Neuron (in vitro differentiated cells): ENCODE measurements around the gene BICD2.
"Not testable (repeated sequence)": the region's sequence is repeated elsewhere in the genome, so short reads cannot be mapped to it uniquely, and the experiment has no call there.

Experiments
- H2AFZ ChIP-seq: one replicate; pipeline ENCODE4 v1.6.1; 2013; ENCODE audit warnings: low read depth, mild to moderate bottlenecking, inconsistent platforms, low read length, moderate library complexity
- H3K27me3 ChIP-seq: one replicate; pipeline ENCODE4 v1.6.1; 2013; ENCODE audit warnings: low read length; ENCODE audit not compliant: insufficient read depth
- H3K36me3 ChIP-seq: one replicate; pipeline ENCODE4 v1.6.1; 2013; ENCODE audit warnings: low read length; ENCODE audit not compliant: insufficient read depth
- H3K4me1 ChIP-seq: one replicate; pipeline ENCODE4 v1.6.1; 2013; ENCODE audit warnings: low read length; ENCODE audit not compliant: insufficient read depth
- H3K4me3 ChIP-seq: 2 replicates; pipeline ENCODE4 v1.5.1; 2013; ENCODE audit warnings: mild to moderate bottlenecking, low read length, moderate library complexity
- H3K9me3 ChIP-seq: one replicate; pipeline ENCODE4 v1.6.1; 2013; ENCODE audit warnings: low read length

BICD2 gene

DNA sequence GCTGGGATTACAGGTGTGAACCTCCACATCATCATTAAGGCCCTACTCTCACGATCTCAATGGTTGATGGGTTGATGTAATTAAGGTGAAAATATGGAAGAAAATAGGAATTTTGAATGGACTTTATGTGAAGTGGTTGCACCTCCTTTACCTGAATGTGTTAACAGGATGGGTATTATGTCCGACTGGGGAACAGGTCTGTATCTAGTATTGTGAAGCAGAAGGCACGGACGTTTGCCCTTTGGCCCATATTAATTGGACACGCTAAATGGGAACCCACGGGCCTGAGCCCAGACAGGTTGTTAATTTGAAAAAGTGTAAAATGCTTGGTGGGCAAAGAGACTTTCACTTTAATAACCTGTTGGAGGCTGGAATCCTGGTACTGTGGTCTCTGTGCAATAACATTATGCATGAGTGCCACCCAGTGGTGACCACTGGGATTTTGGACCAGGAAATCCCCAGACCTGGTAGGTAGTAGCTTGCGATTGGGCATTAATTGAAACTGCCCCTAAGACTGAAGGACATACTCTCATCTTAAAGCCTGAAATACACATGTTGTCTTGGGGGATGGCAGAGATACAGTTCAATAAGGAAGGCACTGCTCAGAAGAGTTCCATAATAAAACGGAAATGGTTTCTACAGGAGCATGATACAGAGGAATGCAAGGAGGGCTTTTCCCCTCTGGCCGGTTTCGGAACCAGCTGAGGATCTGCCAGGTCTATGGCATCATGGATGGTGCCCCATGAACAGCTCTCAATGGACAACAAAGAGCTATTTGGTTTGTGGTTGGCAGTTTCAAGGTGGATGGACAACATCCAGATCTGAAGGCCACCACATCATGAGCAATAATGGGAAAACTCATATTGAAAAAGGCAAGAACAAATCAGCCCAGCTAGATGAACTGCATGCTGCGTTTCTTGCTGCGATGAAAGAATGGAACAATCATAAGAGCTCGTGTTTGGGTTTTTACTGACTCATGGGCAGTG, 26.2 kb upstream of the BICD2 start:
- H3K4me1 ChIP-seq = peaks cover 4% of the 10 kb centered on the region
- H3K4me3 ChIP-seq = no peak overlapping the region
- H2AFZ ChIP-seq = no peak overlapping the region
- H3K27me3 ChIP-seq = no peaks in the 10 kb centered on the region
- H3K9me3 ChIP-seq = no peaks in the 10 kb centered on the region
- no peaks in the 10 kb centered on the region for H3K36me3 ChIP-seq

DNA sequence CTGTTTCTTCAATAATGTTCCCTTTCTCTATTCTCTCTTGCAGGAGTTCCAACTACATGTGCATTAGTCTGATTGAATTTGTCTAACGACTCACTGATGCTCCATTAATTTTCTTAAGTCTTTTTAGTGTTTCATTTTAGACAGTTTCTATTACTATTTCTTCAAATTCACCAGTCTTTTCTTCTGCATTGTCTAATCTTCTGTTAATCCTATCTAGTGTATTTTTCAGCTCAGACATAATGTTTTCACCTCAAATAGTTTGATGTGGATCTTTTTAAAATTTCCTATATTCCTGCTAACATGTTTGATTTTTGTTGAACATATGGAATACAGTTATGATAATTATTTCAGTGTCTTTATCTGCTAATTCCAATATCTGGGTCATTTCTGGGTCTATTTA, 21.7 kb upstream of the BICD2 start:
- H3K9me3 ChIP-seq = no peaks in the 10 kb centered on the region
- no peaks in the 10 kb centered on the region for H3K36me3 ChIP-seq
- no peak overlapping the region for H3K4me3 ChIP-seq
- peaks cover 4% of the 10 kb centered on the region for H3K27me3 ChIP-seq
- no peaks in the 10 kb centered on the region for H3K4me1 ChIP-seq
- no peak overlapping the region for H2AFZ ChIP-seq

- Histone ChIP-seq H3K27me3 (peaks cover 4% of the 10 kb centered on the region), H3K9me3 (peaks cover 2% of the 10 kb centered on the region), H3K4me3 (no peak overlapping the region), H3K4me1 (no peaks in the 10 kb centered on the region), H2AFZ (no peak overlapping the region), H3K36me3 (no peaks in the 10 kb centered on the region)
These were observed 17.3 kb upstream of the BICD2 start for GRCh38 chr9:92781899-92782298.

DNA sequence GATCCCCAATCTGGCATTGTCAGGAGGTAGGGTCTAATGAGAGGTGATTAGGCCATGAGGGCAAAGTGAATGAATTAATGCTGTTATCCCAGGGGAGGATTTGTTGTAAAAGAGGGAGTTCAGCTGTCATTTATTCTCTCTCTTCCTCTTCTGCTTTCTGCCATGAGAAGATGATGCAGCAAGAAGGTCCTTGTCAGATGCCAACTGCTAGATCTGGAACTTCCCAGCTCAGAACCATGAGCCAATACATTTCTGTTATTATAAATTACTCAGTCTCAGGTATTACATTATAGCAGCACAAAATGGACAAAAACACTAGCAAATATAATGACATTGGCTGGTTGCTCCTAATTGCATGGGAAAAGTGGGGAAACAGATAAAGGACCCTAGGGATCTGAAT, 15.6 kb upstream of the BICD2 start:
- Histone ChIP-seq H3K4me1 (no peaks in the 10 kb centered on the region), H3K36me3 (no peaks in the 10 kb centered on the region), H2AFZ (no peak overlapping the region), H3K9me3 (peaks cover 2% of the 10 kb centered on the region), H3K27me3 (peaks cover 4% of the 10 kb centered on the region), H3K4me3 (no peak overlapping the region)

DNA sequence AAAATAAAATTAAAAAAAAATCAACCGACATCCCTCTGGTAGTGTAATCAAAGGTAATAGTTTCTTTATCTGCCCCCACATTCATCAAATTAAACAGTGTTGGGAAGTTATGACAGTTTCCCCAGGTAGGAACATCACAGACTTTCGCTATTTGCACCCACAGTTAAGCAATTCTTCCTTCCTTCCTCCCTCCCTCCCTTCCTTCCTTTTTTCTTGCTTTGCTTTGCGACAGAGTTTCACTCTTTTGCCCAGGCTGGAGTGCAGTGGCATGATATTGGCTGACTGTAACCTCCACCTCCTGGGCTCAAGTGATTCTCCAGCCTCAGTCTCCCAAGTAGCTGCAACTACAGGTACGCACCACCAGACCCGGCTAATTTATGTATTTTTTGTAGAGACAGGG, 10.8 kb upstream of the BICD2 start:
- peaks cover 2% of the 10 kb centered on the region for H3K4me1 ChIP-seq
- H3K9me3 ChIP-seq = peaks cover 2% of the 10 kb centered on the region
- no peaks in the 10 kb centered on the region for H3K36me3 ChIP-seq
- H3K4me3 ChIP-seq = no peak overlapping the region
- no peak overlapping the region for H2AFZ ChIP-seq
- no peaks in the 10 kb centered on the region for H3K27me3 ChIP-seq

- no peak overlapping the region for H2AFZ ChIP-seq
- no peaks in the 10 kb centered on the region for H3K36me3 ChIP-seq
- no peaks in the 10 kb centered on the region for H3K27me3 ChIP-seq
- no peak overlapping the region for H3K4me3 ChIP-seq
- peaks cover 2% of the 10 kb centered on the region for H3K9me3 ChIP-seq
- H3K4me1 ChIP-seq = peaks cover 2% of the 10 kb centered on the region
These were observed 9.6 kb upstream of the BICD2 start for GRCh38 chr9:92774274-92774673.

GRCh38 chr9:92773810-92774209, 9.2 kb upstream of the BICD2 start:
- Histone ChIP-seq H3K27me3 (no peaks in the 10 kb centered on the region), H2AFZ (no peak overlapping the region), H3K9me3 (peaks cover 2% of the 10 kb centered on the region), H3K4me1 (peaks cover 2% of the 10 kb centered on the region), H3K36me3 (no peaks in the 10 kb centered on the region), H3K4me3 (no peak overlapping the region)

DNA sequence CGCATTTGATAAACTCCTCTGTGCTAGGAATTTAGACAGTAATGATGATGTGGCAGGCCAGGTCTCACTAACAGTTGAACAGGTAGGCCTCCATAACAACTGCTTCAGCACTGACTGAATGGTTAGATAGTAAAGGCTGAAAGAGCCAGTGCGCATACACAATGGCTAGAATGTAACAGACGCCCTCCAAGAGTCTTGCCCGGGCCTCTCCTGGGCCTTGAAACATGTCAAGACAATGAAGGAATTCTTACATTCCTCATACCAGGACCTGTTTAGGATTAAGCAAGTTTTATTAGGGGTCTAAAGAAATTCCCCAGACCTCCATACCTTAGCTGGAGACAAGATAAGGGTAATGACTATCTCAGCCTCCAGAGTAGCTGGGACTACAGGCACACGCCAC, 6.7 kb upstream of the BICD2 start:
- no peaks in the 10 kb centered on the region for H3K27me3 ChIP-seq
- H2AFZ ChIP-seq = no peak overlapping the region
- H3K9me3 ChIP-seq = no peaks in the 10 kb centered on the region
- H3K4me1 ChIP-seq = peaks cover 2% of the 10 kb centered on the region
- no peak overlapping the region for H3K4me3 ChIP-seq
- H3K36me3 ChIP-seq = no peaks in the 10 kb centered on the region

DNA sequence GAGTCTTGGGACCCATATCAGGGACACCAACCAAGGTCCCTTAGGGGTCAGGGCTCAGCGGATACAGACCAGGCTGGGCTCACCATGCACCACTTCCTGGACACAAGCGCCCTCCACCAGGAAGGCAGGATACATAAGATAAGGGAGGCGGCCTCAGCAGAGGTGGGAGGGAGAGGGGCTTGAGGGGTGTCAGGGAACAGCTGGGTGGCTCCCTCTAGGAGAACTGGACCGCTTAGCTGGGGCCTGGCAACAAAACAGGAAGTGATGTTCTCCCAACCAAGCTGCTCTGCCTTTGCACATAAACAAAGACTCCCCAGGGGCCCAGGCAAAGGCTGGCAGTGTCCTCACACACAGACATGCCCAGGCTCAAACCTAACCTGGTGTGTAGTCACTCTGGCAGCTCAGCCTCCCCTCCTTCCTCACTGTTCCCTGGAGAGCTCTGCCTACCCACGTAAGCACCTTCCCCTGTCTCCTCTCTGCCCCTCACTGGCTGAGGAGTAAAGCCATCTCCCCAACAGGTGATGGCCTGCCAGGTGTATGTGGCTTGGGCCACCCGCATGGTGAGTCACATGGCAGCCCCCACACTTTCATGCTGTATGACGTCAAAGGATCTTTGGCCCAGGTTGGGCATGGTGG, 5.8 kb upstream of the BICD2 start:
- H3K4me1 ChIP-seq = peaks cover 9% of the 10 kb centered on the region
- H3K4me3 ChIP-seq = no peak overlapping the region
- H3K36me3 ChIP-seq = no peaks in the 10 kb centered on the region

DNA sequence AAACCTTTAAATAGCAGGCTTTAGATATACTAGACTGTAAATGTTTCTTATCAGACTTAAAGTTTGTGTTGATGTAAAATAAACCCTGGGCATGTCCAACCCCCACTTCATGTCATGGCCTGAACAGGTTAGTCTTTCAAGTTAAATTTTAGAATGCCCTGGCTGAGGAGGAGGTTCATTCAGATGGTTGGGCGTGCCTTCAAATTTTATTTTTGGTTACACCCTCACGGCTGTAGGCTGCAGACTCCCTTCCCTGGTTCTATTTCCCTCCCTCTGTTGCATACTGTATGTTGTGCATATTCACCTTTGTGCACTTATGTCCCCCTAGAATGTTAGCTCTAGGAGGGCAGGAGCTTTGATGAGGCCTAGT, 5.3 kb upstream of the BICD2 start:
- Histone ChIP-seq H3K27me3 (no peaks in the 10 kb centered on the region), H3K36me3 (no peaks in the 10 kb centered on the region), H3K4me3 (no peak overlapping the region), H2AFZ (no peak overlapping the region), H3K4me1 (peaks cover 9% of the 10 kb centered on the region), H3K9me3 (no peaks in the 10 kb centered on the region)

More for the DNA sequence above, 5.8 kb upstream of the BICD2 start:
- Histone ChIP-seq H3K9me3 (no peaks in the 10 kb centered on the region), H2AFZ (no peak overlapping the region), H3K27me3 (no peaks in the 10 kb centered on the region)

GRCh38 chr9:92769286-92769685, 4.7 kb upstream of the BICD2 start:
- H2AFZ ChIP-seq = no peak overlapping the region
- H3K9me3 ChIP-seq = no peaks in the 10 kb centered on the region
- H3K4me1 ChIP-seq = peaks cover 9% of the 10 kb centered on the region
- no peaks in the 10 kb centered on the region for H3K36me3 ChIP-seq
- no peaks in the 10 kb centered on the region for H3K27me3 ChIP-seq
- no peak overlapping the region for H3K4me3 ChIP-seq

- H2AFZ ChIP-seq, H3K36me3 ChIP-seq, H3K9me3 ChIP-seq, H3K27me3 ChIP-seq, H3K4me1 ChIP-seq, H3K4me3 ChIP-seq: not testable (repeated sequence)
These were observed 4.2 kb upstream of the BICD2 start for GRCh38 chr9:92768816-92769215.
